HEK293T (cell line): Measurements from ENCODE around the gene LAMTOR4.

Experiments
- CTCF ChIA-PET: fragments of 350-600 bp; formaldehyde crosslinking; extraction: SDS; loops from one replicate; lab custom pipeline; 2021; ENCODE audit warnings: antibody characterized with exemption, inconsistent platforms; lab: Yijun Ruan, JAX
- POLR2A ChIA-PET: fragments of 350-600 bp; formaldehyde crosslinking; extraction: SDS; loops from one replicate; lab custom pipeline; 2020; ENCODE audit warnings: antibody characterized with exemption, inconsistent platforms; lab: Yijun Ruan, JAX
- DNase-seq: peaks from one replicate; pipeline ENCODE4 v3.0.0; 2012; ENCODE audit warnings: mixed read lengths; ENCODE audit errors: extremely low spot score
- ARNT ChIP-seq: fragments of 450-650 bp; IDR thresholded peaks from 2 replicates; pipeline ENCODE4 v1.6.1; 2017; ENCODE audit warnings: mild to moderate bottlenecking
- BHLHE40 ChIP-seq: fragments of 450-650 bp; IDR thresholded peaks from 2 replicates; pipeline ENCODE4 v1.6.1; 2016; ENCODE audit warnings: mild to moderate bottlenecking, moderate library complexity, borderline replicate concordance
- CTBP1 ChIP-seq: fragments of 450-650 bp; IDR thresholded peaks from 2 replicates; pipeline ENCODE4 v1.6.1; 2016; ENCODE audit warnings: borderline replicate concordance
- ELF4 ChIP-seq: fragments of 450-650 bp; IDR thresholded peaks from 2 replicates; pipeline ENCODE4 v1.6.1; 2017; ENCODE audit warnings: antibody characterized with exemption
- FOXA1 ChIP-seq: fragments of 450-650 bp; IDR thresholded peaks from 2 replicates; pipeline ENCODE4 v1.6.1; 2016; ENCODE audit warnings: mild to moderate bottlenecking
- FOXK2 ChIP-seq: fragments of 450-650 bp; IDR thresholded peaks from 2 replicates; pipeline ENCODE4 v1.6.1; 2016; ENCODE audit warnings: mild to moderate bottlenecking
- FOXM1 ChIP-seq: fragments of 450-650 bp; IDR thresholded peaks from 2 replicates; pipeline ENCODE4 v1.6.1; 2017; ENCODE audit warnings: mild to moderate bottlenecking, borderline replicate concordance
- HDGF ChIP-seq: fragments of 450-650 bp; IDR thresholded peaks from 2 replicates; pipeline ENCODE4 v1.6.1; 2017; ENCODE audit warnings: antibody characterized with exemption, borderline replicate concordance
- L3MBTL2 ChIP-seq: fragments of 450-650 bp; conservative IDR thresholded peaks from 2 replicates; pipeline ENCODE4 v1.6.1; 2016; ENCODE audit warnings: mild to moderate bottlenecking
- LEF1 ChIP-seq: fragments of 450-650 bp; IDR thresholded peaks from 2 replicates; pipeline ENCODE4 v1.6.1; 2017; ENCODE audit warnings: mild to moderate bottlenecking, borderline replicate concordance
- NFRKB ChIP-seq: fragments of 450-650 bp; IDR thresholded peaks from 2 replicates; pipeline ENCODE4 v1.6.1; 2016; ENCODE audit warnings: mild to moderate bottlenecking, moderate library complexity
- SP1 ChIP-seq: fragments of 450-650 bp; IDR thresholded peaks from 2 replicates; pipeline ENCODE4 v1.6.1; 2017
- SUZ12 ChIP-seq: fragments of 450-650 bp; IDR thresholded peaks from 2 replicates; pipeline ENCODE4 v1.6.1; 2016; ENCODE audit warnings: mild to moderate bottlenecking
- TARDBP ChIP-seq: fragments of 450-650 bp; IDR thresholded peaks from 2 replicates; pipeline ENCODE4 v1.6.1; 2016
- ZNF384 ChIP-seq: fragments of 450-650 bp; IDR thresholded peaks from 2 replicates; pipeline ENCODE4 v1.6.1; 2016
- TF ChIP-seq, protein P1 (sequence below): fragments of 450-650 bp; IDR thresholded peaks from 2 replicates; pipeline ENCODE4 v1.6.1; 2016

The LAMTOR4 gene

GRCh38 chr7:100148559-100149328 lies at the start of gene LAMTOR4:
Gene LAMTOR4 (plus strand): TSS chr7:100148918. CDS start chr7:100148973, 55 bp downstream.
- ChIA-PET CTCF (interaction anchor here (0.6 to 1.8 kb wide), 4 partner anchors 16 to 47 kb away, joined by 3 to 8 read pairs (median 4); partner anchors contain the start of genes AP4M1 and GAL3ST4), POLR2A (interaction anchor here (0.6 to 2.4 kb wide), 26 partner anchors 8 to 280 kb away, joined by 3 to 23 read pairs (median 4); partner anchors contain the start of genes AP4M1, GPC2, MCM7 and STAG3)
- TF ChIP-seq BHLHE40 (no peak), FOXK2 (no peak), LEF1 (no peak), HDGF (0 out of 2 replicates have a peak, but pooled peaks have one; percentile 61), SP1 (no peak), ELF4 (peak; percentile 62; the same call in 1 of the 2 replicates), L3MBTL2 (peak; percentile 64), NFRKB (no peak), ZNF384 (no peak), FOXM1 (no peak)
- TF ChIP-seq, protein P1, sequence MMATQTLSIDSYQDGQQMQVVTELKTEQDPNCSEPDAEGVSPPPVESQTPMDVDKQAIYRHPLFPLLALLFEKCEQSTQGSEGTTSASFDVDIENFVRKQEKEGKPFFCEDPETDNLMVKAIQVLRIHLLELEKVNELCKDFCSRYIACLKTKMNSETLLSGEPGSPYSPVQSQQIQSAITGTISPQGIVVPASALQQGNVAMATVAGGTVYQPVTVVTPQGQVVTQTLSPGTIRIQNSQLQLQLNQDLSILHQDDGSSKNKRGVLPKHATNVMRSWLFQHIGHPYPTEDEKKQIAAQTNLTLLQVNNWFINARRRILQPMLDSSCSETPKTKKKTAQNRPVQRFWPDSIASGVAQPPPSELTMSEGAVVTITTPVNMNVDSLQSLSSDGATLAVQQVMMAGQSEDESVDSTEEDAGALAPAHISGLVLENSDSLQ = peak; percentile 99
- peak; percentile 97 for DNase-seq

DNA sequence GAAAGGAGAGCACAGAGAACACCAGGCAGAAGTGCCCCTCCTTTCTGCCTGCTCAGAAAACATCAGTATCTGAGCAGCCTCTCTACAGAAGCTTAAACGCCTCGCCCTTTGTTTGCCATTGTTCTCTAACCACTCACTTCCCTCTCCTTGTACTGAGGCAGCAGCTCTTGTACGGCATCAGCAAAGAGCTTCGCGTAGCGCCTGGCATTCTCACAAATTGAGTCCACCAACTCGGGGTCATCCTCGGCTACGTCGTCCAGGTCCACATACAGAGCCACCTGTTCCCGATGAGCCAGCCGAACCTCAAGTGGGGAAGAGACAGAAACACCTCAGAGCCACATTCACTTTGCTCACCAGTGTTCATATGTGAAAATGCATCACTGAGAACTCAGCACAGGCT lies 49.3 kb upstream of the LAMTOR4 start:
- POLR2A ChIA-PET = interaction anchor here (4.9 kb wide), 1 partner anchor 10 kb away, joined by 100 read pairs; the partner anchor contains the start of gene COPS6
- CTCF ChIA-PET = no interaction called here
- DNase-seq = no peak
- TF ChIP-seq, protein P1 = no peak
- TF ChIP-seq NFRKB (no peak), TARDBP (no peak), FOXA1 (no peak), HDGF (no peak), SP1 (no peak), FOXK2 (no peak), ELF4 (no peak), BHLHE40 (no peak), FOXM1 (no peak), SUZ12 (no peak), ZNF384 (no peak), L3MBTL2 (no peak), LEF1 (no peak), ARNT (no peak), CTBP1 (no peak)

DNA sequence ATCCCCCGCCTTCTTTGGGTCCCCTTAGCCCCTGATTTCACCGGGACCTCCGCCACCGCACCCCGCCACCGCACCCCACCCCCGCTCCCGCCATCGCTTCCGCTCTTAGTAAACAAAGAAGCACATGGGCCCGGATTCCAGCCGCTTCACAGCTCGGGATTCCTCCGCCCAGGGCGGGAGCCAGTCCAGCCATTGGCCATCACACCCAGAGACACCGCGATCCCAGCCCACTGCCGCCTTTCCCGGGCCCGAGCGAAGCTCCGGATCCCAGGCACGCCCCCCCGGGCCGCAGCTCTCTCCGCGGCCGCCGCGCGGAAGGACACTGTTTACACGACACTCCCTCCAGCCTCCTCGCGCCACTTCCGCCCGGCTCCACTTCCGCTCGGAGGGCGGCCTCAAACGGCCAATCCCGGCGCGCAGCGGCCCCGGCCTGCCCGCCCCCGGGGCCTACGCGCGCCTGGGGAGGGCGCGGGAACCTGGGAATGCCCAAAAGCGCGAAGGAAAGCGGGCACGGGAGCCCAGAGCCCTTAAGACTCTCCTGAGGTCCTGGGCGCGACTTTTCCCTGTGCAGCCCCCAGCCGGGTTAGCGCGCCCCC lies 48.2 kb upstream of the LAMTOR4 start:
- peak; percentile 82 for DNase-seq
- ChIA-PET CTCF (interaction anchor here (1.2 kb wide), 1 partner anchor 16 kb away, joined by 4 read pairs; no protein-coding TSS in a partner anchor), POLR2A (interaction anchor here (0.9 to 5.4 kb wide), 17 partner anchors 8 to 336 kb away, joined by 3 to 100 read pairs (median 14); partner anchors contain the start of genes CNPY4, COPS6, LAMTOR4 and MBLAC1)
- TF ChIP-seq NFRKB = no peak
- 0 out of 2 replicates have a peak, but pooled peaks have one; percentile 1 for TF ChIP-seq FOXM1
- peak; percentile 98 for TF ChIP-seq FOXK2
- TF ChIP-seq FOXA1 = no peak
- no peak for TF ChIP-seq BHLHE40
- no peak for TF ChIP-seq SP1
- no peak; the same call in 1 of the 2 replicates for TF ChIP-seq L3MBTL2
- TF ChIP-seq ZNF384 = no peak
- TF ChIP-seq ARNT = no peak
- TF ChIP-seq ELF4 = peak; percentile 61; the same call in 1 of the 2 replicates
- TF ChIP-seq HDGF = no peak
- TF ChIP-seq TARDBP = no peak
- TF ChIP-seq SUZ12 = no peak
- TF ChIP-seq LEF1 = no peak
- TF ChIP-seq, protein P1 = no peak

GRCh38 chr7:100101016-100101862 lies 47.5 kb upstream of the LAMTOR4 start, which contains the start of the genes AP4M1 and MCM7:
Gene AP4M1 (plus strand): TSS chr7:100101643. CDS start chr7:100101715, 72 bp downstream.
Gene MCM7 (minus strand): TSS chr7:100101397. CDS start chr7:100101294, 103 bp downstream.
- peak; percentile 94 for DNase-seq
- CTCF ChIA-PET = interaction anchor here (0.6 to 1.2 kb wide), 4 partner anchors 12 to 47 kb away, joined by 3 to 4 read pairs (median 3); partner anchors contain the start of gene LAMTOR4
- TF ChIP-seq ELF4 = peak; percentile 57; the same call in 1 of the 2 replicates
- TF ChIP-seq NFRKB = peak; percentile 46; the same call in 1 of the 2 replicates
- TF ChIP-seq, protein P1 = peak; percentile 99
- TF ChIP-seq SUZ12 = no peak
- peak; percentile 94 for TF ChIP-seq L3MBTL2
- POLR2A ChIA-PET = interaction anchor here (0.5 to 5.4 kb wide), 28 partner anchors 8 to 485 kb away, joined by 3 to 100 read pairs (median 6); partner anchors contain the start of genes CNPY4, COPS6, GJC3 and GPC2
